ENCODE results near the gene ZSCAN5B.

Gene ZSCAN5B

GRCh38 chr19:56144831-56145230 is 52.8 kb downstream of the ZSCAN5B start:
- no peak for DNase-seq
- no peaks in the 10 kb centered on the region for H3K9me3 Mint-ChIP-seq
- H3K4me1 Mint-ChIP-seq (ENCODE audit: low read depth): peaks cover 36% of the 10 kb centered on the region
- H3K36me3 Mint-ChIP-seq (ENCODE audit: low read depth): peaks cover 39% of the 10 kb centered on the region
- no peaks in the 10 kb centered on the region for H3K27me3 Mint-ChIP-seq
- H3K4me3 Mint-ChIP-seq: no peak overlapping the region
- no peak overlapping the region for H3K27ac Mint-ChIP-seq

- no peaks in the 10 kb centered on the region for H3K27me3 Mint-ChIP-seq
- peaks cover 35% of the 10 kb centered on the region for H3K36me3 Mint-ChIP-seq (ENCODE audit: low read depth)
- H3K4me1 Mint-ChIP-seq (ENCODE audit: low read depth): peaks cover 36% of the 10 kb centered on the region
- H3K9me3 Mint-ChIP-seq: no peaks in the 10 kb centered on the region
- H3K4me3 Mint-ChIP-seq: no peak overlapping the region
- DNase-seq: no peak
- H3K27ac Mint-ChIP-seq: peak overlapping the region; percentile 69
Observed at GRCh38 chr19:56144376-56144775, 53.2 kb downstream of the ZSCAN5B start.

GRCh38 chr19:56142897-56143434 is 54.6 kb downstream of the ZSCAN5B start:
- H3K27ac Mint-ChIP-seq: peak overlapping the region; percentile 61
- no peaks in the 10 kb centered on the region for H3K9me3 Mint-ChIP-seq
- no peak for DNase-seq
- no peaks in the 10 kb centered on the region for H3K27me3 Mint-ChIP-seq
- peak overlapping the region; percentile 20 for H3K4me3 Mint-ChIP-seq
- peaks cover 26% of the 10 kb centered on the region for H3K36me3 Mint-ChIP-seq (ENCODE audit: low read depth)
- H3K4me1 Mint-ChIP-seq (ENCODE audit: low read depth): peaks cover 39% of the 10 kb centered on the region

GRCh38 chr19:56142087-56142787 is 55.3 kb downstream of the ZSCAN5B start:
- no peak for DNase-seq
- H3K27ac Mint-ChIP-seq: peak overlapping the region; percentile 61
- H3K36me3 Mint-ChIP-seq (ENCODE audit: low read depth): peaks cover 19% of the 10 kb centered on the region
- no peaks in the 10 kb centered on the region for H3K27me3 Mint-ChIP-seq
- H3K9me3 Mint-ChIP-seq: no peaks in the 10 kb centered on the region
- peaks cover 39% of the 10 kb centered on the region for H3K4me1 Mint-ChIP-seq (ENCODE audit: low read depth)
- H3K4me3 Mint-ChIP-seq: peak overlapping the region; percentile 74

- H3K4me1 Mint-ChIP-seq (ENCODE audit: low read depth): peaks cover 39% of the 10 kb centered on the region
- peak overlapping the region; percentile 87 for H3K4me3 Mint-ChIP-seq
- peaks cover 16% of the 10 kb centered on the region for H3K36me3 Mint-ChIP-seq (ENCODE audit: low read depth)
- DNase-seq: peak; percentile 57
- no peaks in the 10 kb centered on the region for H3K27me3 Mint-ChIP-seq
- no peaks in the 10 kb centered on the region for H3K9me3 Mint-ChIP-seq
- H3K27ac Mint-ChIP-seq: peak overlapping the region; percentile 99
Observed at GRCh38 chr19:56141417-56141993, 56.1 kb downstream of the ZSCAN5B start.

- Mint-ChIP-seq H3K27ac (peak within 1 kb of the TSS; percentile 99), H3K4me3 (peak within 1 kb of the TSS; percentile 87), H3K36me3 (ENCODE audit: low read depth) (peaks cover 12% of the 10 kb centered on the region), H3K9me3 (no peaks in the 10 kb centered on the region), H3K27me3 (no peaks in the 10 kb centered on the region), H3K4me1 (ENCODE audit: low read depth) (peaks cover 39% of the 10 kb centered on the region)
- peak; percentile 99 for DNase-seq
Observed at GRCh38 chr19:56140583-56141416, 56.8 kb downstream of the ZSCAN5B start, which contains the start of gene ZNF444. Gene ZNF444 (plus strand): TSS chr19:56141287. CDS start chr19:56146912, 5,625 bp downstream.

GRCh38 chr19:56139847-56140582 is 57.6 kb downstream of the ZSCAN5B start:
- DNase-seq: no peak
- Mint-ChIP-seq H3K27me3 (no peaks in the 10 kb centered on the region), H3K36me3 (ENCODE audit: low read depth) (peaks cover 12% of the 10 kb centered on the region), H3K4me3 (peak overlapping the region; percentile 87), H3K27ac (peak overlapping the region; percentile 99), H3K4me1 (ENCODE audit: low read depth) (peaks cover 39% of the 10 kb centered on the region), H3K9me3 (no peaks in the 10 kb centered on the region)

All from activated T-cell treated with anti-CD3 and anti-CD28 coated beads, Interleukin-2, amount 50 U/mL, for 24 hours (primary cell).